DND-41 (cell line): ENCODE results near the gene SRSF5.

Experiments
- EZH2 ChIP-seq: IDR thresholded peaks from 3 replicates; pipeline ENCODE4 v1.6.1; 2012; ENCODE audit warnings: borderline replicate concordance, low read depth, mild to moderate bottlenecking, moderate library complexity, low read length, inconsistent platforms; ENCODE audit not compliant: severe bottlenecking
- TF ChIP-seq, protein P1 (sequence below): IDR thresholded peaks from 2 replicates; pipeline ENCODE4 v1.5.1; 2012; ENCODE audit warnings: borderline replicate concordance, low read length, moderate library complexity, mild to moderate bottlenecking; ENCODE audit not compliant: poor library complexity, severe bottlenecking; ENCODE audit errors: extremely low read depth

DNA sequence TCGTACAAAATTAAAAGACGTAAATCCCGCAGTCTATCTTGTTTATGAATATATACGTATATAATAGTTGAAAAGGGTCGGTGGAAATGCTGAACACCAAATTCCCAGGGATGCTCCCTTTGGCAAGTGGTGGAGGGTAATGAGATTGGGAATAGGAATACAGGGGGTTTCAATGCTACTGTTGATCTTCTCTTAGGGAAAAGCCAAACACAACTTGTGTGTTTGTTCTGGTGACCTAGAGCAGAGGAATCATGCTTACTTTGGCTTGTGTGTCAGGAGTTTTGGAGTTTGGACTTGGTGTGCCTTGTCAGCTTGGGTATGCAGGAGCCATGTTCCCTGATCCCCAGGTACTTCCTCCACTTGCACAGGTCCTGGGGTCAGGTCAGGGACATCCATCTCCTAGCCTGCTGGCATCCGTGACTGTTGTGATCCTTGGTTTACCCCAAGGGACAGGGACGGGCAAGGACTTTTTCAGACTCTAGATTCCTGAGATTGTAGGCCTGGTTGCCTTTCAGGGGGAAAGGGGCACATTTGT lies 26.0 kb downstream of the SRSF5 start:
- TF ChIP-seq, protein P1, sequence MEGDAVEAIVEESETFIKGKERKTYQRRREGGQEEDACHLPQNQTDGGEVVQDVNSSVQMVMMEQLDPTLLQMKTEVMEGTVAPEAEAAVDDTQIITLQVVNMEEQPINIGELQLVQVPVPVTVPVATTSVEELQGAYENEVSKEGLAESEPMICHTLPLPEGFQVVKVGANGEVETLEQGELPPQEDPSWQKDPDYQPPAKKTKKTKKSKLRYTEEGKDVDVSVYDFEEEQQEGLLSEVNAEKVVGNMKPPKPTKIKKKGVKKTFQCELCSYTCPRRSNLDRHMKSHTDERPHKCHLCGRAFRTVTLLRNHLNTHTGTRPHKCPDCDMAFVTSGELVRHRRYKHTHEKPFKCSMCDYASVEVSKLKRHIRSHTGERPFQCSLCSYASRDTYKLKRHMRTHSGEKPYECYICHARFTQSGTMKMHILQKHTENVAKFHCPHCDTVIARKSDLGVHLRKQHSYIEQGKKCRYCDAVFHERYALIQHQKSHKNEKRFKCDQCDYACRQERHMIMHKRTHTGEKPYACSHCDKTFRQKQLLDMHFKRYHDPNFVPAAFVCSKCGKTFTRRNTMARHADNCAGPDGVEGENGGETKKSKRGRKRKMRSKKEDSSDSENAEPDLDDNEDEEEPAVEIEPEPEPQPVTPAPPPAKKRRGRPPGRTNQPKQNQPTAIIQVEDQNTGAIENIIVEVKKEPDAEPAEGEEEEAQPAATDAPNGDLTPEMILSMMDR: no peak
- TF ChIP-seq EZH2: no peak
